ENCODE results near the gene KHSRP. TPM values are rescaled to one million over a fixed set of nuclear protein-coding genes. Genes with fewer than 3 reads are reported as not detected.

The KHSRP gene
- total RNA-seq, 4 donors from 2014 or later, result 91.2 to 162 (median 118) TPM

DNA sequence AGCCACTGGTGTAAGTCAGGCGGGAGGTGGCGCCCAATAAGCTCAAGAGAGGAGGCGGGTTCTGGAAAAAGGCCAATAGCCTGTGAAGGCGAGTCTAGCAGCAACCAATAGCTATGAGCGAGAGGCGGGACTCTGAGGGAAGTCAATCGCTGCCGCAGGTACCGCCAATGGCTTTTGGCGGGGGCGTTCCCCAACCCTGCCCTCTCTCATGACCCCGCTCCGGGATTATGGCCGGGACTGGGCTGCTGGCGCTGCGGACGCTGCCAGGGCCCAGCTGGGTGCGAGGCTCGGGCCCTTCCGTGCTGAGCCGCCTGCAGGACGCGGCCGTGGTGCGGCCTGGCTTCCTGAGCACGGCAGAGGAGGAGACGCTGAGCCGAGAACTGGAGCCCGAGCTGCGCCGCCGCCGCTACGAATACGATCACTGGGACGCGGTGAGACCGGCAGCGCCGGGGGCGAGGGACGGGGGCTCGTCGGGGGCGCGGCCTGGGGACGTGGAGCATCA, 52.0 kb downstream of the KHSRP start, which contains the start of gene ALKBH7:
TSS of gene ALKBH7 (plus strand) at position 201 of the 502 bp plus-strand sequence. CDS start at position 228, 27 bp downstream.
- no peak for TF ChIP-seq CTCF (IDR thresholded peaks at IDR 0.05)
- peak; percentile 66 to 69 for TF ChIP-seq POLR2A (IDR thresholded peaks at IDR 0.05)
- peaks cover 0 to 29% (median 0%) of the 10 kb centered on the region in 3 donors for H3K36me3 ChIP-seq
- no peaks in the 10 kb centered on the region for H3K27me3 ChIP-seq
- DNase-seq, result peak; percentile 96 to 99 (median 98)
- H3K4me1 ChIP-seq, result peaks cover 0 to 15% (median 0%) of the 10 kb centered on the region in 4 donors
- peak within 1 kb of the TSS; percentile 96 to 100 (median 98) for H3K27ac ChIP-seq
- H3K4me3 ChIP-seq, result peak within 1 kb of the TSS; percentile 66 to 98 (median 83)
- no peaks in the 10 kb centered on the region for H3K9me3 ChIP-seq

DNA sequence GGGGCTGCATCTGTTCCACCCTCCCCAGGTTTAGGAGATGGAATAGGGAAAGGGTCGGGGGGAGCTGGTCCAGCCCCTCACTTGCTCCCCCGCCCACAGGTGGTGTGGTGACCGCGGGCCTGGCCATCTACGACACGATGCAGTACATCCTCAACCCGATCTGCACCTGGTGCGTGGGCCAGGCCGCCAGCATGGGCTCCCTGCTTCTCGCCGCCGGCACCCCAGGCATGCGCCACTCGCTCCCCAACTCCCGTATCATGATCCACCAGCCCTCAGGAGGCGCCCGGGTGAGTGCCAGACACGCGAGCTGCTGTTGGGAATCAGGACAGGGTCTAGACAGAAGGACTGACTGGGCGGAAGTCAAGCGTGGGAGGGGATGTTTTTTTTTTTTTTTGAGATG, 60.3 kb downstream of the KHSRP start:
- Histone ChIP-seq H3K27me3 (no peaks in the 10 kb centered on the region), H3K27ac (no peak overlapping the region), H3K4me3 (no peak overlapping the region), H3K4me1 (peaks cover 0 to 13% (median 4%) of the 10 kb centered on the region in 4 donors), H3K9me3 (no peaks in the 10 kb centered on the region), H3K36me3 (peaks cover 0 to 52% (median 0%) of the 10 kb centered on the region in 3 donors)
- TF ChIP-seq POLR2A (IDR thresholded peaks at IDR 0.05), result no peak
- TF ChIP-seq CTCF (IDR thresholded peaks at IDR 0.05), result no peak
- no peak for DNase-seq

Small RNA genes within 50 kb of the gene (small RNA-seq; reads per million reads assigned to genes)
- gene MIR6790 (0 reads per million in 2 donors), gene MIR6885 (0 reads per million in 2 donors)

Other genes starting within 250 kb of the KHSRP start
- 10 to 100 TPM in 3 of 4 donors, 1 to 10 TPM in 1; 9.5 to 24.8 (median 19.3) TPM for gene MLLT1, start 144.8 kb downstream of the KHSRP start, total RNA-seq
- under 1 TPM in 1 of 4 donors, not detected in 3; 0.67 TPM for gene ACER1, start 91.2 kb downstream of the KHSRP start, total RNA-seq
- 10 to 100 TPM; 62.9 to 79.9 (median 69.8) TPM for gene CLPP, start 63.3 kb downstream of the KHSRP start, total RNA-seq
- gene ALKBH7, start 52.0 kb downstream of the KHSRP start, total RNA-seq, result 100 to 1,000 TPM in 2 of 4 donors, 10 to 100 TPM in 2; 51.2 to 121 (median 108) TPM
- gene PSPN, start 48.9 kb downstream of the KHSRP start, total RNA-seq, result 1 to 10 TPM in 3 of 4 donors, under 1 TPM in 1; 0.83 to 5.2 (median 2.2) TPM
- 10 to 100 TPM; 36.3 to 97.4 (median 54.0) TPM for gene GTF2F1, start 31.6 kb downstream of the KHSRP start, total RNA-seq
- 1 to 10 TPM in 1 of 4 donors, not detected in 3; 2.5 TPM for gene SLC25A41, start 9.0 kb upstream of the KHSRP start, total RNA-seq
- gene SLC25A23, start 35.0 kb upstream of the KHSRP start, total RNA-seq, result 100 to 1,000 TPM in 3 of 4 donors, 10 to 100 TPM in 1; 69.3 to 209 (median 122) TPM
- 100 to 1,000 TPM in 3 of 4 donors, 10 to 100 TPM in 1; 21.5 to 245 (median 190) TPM for gene CRB3, start 39.5 kb upstream of the KHSRP start, total RNA-seq
- gene DENND1C, start 57.0 kb upstream of the KHSRP start, total RNA-seq, result 10 to 100 TPM in 1 of 4 donors, 1 to 10 TPM in 3; 4.5 to 25.6 (median 8.2) TPM
- gene TUBB4A, start 77.5 kb upstream of the KHSRP start, total RNA-seq, result 1 to 10 TPM in 1 of 4 donors, under 1 TPM in 1, not detected in 2; 0.54 to 1.6 TPM
- gene TNFSF9, start 106.2 kb upstream of the KHSRP start, total RNA-seq, result under 1 TPM in 2 of 4 donors, not detected in 2; 0.53 to 0.95 TPM
- gene CD70, start 166.3 kb upstream of the KHSRP start, total RNA-seq, result not detected
- 1 to 10 TPM; 1.7 to 2.7 (median 2.1) TPM for gene TNFSF14, start 245.3 kb upstream of the KHSRP start, total RNA-seq